Rectal smooth muscle tissue (tissue), 1 donor: Measurements from ENCODE around the gene CCN2.
"Not testable (repeated sequence)": the region's sequence is repeated elsewhere in the genome, so short reads cannot be mapped to it uniquely, and the experiment has no call there.

Experiments used
- H3K27ac ChIP-seq: one replicate; pipeline ENCODE4 v1.7.0; 2013; ENCODE audit warnings: low read depth, low read length, inconsistent platforms
- H3K27me3 ChIP-seq: one replicate; pipeline ENCODE4 v1.7.0; 2013; ENCODE audit warnings: low read length; ENCODE audit not compliant: control insufficient read depth, insufficient read depth
- H3K36me3 ChIP-seq: one replicate; pipeline ENCODE4 v1.7.0; 2013; ENCODE audit warnings: low read length; ENCODE audit not compliant: control insufficient read depth, insufficient read depth
- H3K4me1 ChIP-seq: one replicate; pipeline ENCODE4 v1.7.0; 2013; ENCODE audit warnings: low read length; ENCODE audit not compliant: control insufficient read depth, insufficient read depth
- H3K4me3 ChIP-seq: one replicate; pipeline ENCODE4 v1.7.0; 2013; ENCODE audit warnings: low read length
- H3K9ac ChIP-seq: one replicate; pipeline ENCODE4 v1.7.0; 2013; ENCODE audit warnings: low read length

Gene CCN2

DNA sequence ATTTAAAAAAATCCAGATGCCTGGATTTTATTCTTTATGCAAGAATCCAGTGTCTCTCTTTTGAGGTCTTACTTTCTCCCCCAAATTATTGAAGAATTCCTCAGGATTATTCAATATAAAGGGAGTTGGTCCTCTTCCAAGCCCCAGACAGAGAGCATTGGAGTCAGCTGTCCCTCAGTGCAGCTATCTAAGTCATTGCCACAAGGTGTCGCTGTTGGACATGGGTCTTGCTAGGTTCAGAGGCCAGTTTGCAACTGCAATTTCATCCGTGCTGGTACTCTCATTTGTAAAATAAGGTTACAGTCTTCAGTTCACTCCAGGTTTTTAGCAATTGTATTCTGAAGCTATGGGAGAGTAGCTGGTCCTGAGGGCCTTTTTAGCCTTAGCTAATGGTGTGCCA is 27.8 kb downstream of the CCN2 start:
- Histone ChIP-seq H3K27ac (no peak overlapping the region), H3K4me3 (no peak overlapping the region), H3K27me3 (no peaks in the 10 kb centered on the region), H3K9ac (no peak overlapping the region), H3K36me3 (no peaks in the 10 kb centered on the region), H3K4me1 (no peaks in the 10 kb centered on the region)

DNA sequence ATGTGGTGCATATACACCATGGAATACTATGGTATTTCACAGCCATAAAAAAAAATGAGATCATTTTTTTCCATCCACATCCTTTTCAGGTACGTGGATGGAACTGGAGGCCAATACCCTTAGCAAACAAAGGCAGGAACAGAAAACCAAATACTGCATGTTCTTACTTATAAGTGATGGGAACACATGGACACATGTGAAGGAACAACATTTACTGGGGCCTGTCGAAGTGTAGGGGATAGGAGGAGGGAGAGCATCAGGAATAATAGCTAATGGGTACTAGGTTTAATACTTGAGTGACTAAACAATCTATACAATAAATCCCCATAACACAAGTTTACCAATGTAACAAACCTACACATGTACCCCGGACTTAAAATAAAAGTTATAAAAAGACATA is 30.5 kb downstream of the CCN2 start:
- no peaks in the 10 kb centered on the region for H3K36me3 ChIP-seq

DNA sequence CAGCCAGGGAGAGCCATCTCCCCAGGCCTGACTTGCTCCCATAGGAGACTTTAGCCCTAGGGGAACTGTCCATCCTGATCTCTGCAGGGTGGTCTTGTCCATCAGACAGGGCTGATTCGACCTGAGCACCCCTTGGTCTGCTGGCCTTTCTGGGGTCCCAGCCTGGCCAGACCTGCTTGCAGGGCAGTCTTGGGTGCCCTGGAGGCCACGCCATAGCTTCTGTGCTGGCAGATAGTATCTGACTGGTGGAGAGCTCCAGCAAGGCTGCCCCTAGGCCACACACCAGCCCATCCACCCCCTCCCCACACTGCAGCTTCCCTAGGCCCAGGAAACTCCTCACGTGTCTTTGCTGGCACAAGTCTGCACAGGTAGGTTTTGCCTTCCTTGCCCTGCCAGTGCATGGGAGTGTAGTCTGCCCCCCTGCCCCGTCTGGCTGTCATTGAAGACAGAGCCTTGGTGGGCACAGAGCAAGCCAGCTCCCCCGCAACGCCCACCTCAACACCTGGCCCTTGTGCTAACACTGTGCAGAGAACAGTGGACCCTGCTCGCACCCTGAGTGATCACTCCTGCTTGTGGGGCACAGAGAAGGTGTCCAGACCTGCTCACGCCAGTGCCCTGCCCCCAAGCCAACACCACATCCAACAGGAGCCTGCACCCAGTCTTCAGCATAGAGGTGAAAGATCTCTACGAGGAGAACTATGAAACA is 32.4 kb downstream of the CCN2 start:
- Histone ChIP-seq H3K9ac (no peak overlapping the region), H3K36me3 (no peaks in the 10 kb centered on the region), H3K27me3 (no peaks in the 10 kb centered on the region), H3K4me1 (no peaks in the 10 kb centered on the region), H3K4me3 (no peak overlapping the region), H3K27ac (no peak overlapping the region)

More for the DNA sequence above, 30.5 kb downstream of the CCN2 start:
- Histone ChIP-seq H3K27ac (no peak overlapping the region), H3K9ac (no peak overlapping the region), H3K4me3 (no peak overlapping the region), H3K27me3 (no peaks in the 10 kb centered on the region), H3K4me1 (no peaks in the 10 kb centered on the region)

DNA sequence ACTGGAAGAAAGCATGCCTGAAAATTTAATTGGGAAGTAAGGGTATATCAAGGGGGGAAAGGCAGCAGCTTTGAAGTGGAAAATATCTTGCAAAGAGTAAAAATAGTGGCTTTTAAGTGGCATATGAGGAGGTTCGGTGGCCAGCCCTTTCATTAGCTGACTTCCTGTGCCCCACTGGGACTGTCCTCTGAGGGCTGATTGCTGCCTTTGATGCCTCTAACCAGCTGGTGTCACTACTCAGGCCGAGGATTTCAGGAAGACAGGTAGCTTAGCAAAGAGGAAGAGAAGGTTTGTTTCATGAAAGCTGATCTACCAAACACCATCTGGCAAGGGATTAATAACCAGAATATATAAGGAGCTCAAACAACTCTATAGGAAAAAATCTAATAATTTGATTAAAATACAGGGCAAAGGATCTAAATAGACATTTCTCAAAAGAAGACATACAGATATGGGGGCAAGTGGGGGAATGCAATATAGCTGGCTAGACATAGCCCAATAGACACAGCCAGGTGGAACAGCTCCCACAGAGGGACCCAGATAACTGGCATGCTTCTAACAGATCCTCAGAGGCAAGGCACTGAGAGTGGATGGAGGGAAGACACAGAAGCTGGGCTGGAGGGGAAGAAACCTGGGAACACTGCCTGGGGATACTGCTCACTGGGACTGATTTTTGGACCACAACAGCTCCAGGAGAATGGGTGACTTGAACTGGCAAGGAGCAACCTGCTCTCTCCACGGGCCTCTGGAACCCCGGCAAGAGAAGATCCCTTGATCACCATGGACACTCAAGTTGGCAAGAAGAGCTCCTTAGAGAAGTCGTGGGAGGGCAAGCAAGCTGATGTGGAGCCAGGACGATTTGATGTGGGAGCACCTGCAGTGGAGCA is 33.2 kb downstream of the CCN2 start:
- Histone ChIP-seq H3K27me3 (no peaks in the 10 kb centered on the region), H3K9ac (no peak overlapping the region), H3K4me3 (no peak overlapping the region), H3K4me1 (no peaks in the 10 kb centered on the region), H3K27ac (no peak overlapping the region), H3K36me3 (no peaks in the 10 kb centered on the region)

DNA sequence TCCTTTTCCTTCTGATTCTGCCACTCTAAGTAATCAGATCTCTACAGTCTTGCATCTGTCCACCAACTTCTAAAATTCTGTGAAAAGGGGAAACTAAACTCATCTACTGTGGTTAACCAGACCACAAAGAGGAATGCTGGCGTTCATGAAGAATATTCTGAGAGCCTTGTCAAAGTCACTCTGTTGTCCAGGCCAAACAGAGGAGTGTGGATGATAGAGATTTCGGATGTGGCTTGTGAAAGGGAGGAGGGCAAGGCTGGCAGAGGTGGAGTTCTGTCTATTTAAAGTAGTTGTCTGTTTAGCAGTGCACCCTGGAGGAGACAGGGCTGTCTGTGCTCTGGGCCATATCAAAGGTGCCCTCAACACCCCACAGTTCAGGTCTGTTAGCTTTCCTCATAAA is 33.9 kb downstream of the CCN2 start:
- Histone ChIP-seq H3K9ac (no peak overlapping the region), H3K36me3 (no peaks in the 10 kb centered on the region), H3K4me3 (no peak overlapping the region), H3K27me3 (no peaks in the 10 kb centered on the region), H3K4me1 (no peaks in the 10 kb centered on the region), H3K27ac (no peak overlapping the region)

DNA sequence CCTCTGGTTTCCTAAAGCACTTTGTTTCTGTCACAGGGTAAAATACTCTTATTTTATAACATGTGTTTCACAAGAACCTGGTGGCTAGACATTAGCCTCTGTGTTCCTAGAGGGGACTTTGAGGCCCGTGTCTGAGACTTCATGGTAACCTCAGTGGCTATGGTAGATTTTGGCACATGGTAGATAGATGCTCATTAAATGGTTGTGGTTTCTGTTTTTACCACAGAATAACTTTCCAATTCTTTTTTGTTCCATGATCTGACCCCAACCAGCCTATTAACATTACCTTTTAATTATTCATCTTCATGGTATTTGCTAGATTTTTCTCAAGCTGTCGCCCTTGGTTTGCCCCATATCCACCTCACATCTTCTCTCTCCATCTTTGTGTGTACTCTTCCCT is 34.3 kb downstream of the CCN2 start:
- H3K9ac ChIP-seq, result no peak overlapping the region
- H3K4me3 ChIP-seq, result no peak overlapping the region
- H3K36me3 ChIP-seq, result no peaks in the 10 kb centered on the region
- H3K4me1 ChIP-seq, result no peaks in the 10 kb centered on the region
- H3K27ac ChIP-seq, result no peak overlapping the region
- H3K27me3 ChIP-seq, result no peaks in the 10 kb centered on the region

DNA sequence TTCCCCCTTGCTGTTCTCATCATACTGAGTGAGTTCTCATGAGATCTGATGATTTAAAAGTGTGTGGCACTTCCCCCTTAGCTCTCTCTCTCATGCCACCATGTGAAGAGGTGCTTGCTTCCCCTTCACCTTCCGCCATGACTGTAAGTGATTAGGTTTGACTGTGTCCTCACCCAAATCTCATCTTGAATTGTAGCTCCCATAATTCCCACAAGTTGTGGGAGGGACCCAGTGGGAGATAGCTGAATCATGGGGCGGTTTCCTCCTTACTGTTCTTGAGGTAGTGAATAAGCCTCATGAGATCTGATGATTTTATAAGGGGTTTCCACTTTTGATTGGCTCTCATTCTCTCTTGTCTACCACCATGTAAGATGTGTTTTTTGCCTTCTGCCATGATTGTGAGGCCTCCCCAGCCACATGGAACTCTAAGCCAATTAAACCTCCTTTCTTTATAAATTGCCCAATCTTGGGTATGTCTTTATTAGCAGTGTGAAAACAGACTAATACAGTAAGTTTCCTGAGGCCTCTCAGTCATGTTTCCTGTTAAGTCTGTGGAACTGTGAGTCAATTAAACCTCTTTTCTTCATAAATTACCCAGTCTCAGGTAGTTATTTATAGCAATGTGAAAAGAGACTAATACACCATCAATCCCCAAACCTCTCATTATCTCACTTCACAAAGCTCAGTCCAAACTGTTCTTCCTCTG is 34.9 kb downstream of the CCN2 start:
- H3K36me3 ChIP-seq, H3K9ac ChIP-seq, H3K27ac ChIP-seq, H3K27me3 ChIP-seq, H3K4me1 ChIP-seq, H3K4me3 ChIP-seq: not testable (repeated sequence)

DNA sequence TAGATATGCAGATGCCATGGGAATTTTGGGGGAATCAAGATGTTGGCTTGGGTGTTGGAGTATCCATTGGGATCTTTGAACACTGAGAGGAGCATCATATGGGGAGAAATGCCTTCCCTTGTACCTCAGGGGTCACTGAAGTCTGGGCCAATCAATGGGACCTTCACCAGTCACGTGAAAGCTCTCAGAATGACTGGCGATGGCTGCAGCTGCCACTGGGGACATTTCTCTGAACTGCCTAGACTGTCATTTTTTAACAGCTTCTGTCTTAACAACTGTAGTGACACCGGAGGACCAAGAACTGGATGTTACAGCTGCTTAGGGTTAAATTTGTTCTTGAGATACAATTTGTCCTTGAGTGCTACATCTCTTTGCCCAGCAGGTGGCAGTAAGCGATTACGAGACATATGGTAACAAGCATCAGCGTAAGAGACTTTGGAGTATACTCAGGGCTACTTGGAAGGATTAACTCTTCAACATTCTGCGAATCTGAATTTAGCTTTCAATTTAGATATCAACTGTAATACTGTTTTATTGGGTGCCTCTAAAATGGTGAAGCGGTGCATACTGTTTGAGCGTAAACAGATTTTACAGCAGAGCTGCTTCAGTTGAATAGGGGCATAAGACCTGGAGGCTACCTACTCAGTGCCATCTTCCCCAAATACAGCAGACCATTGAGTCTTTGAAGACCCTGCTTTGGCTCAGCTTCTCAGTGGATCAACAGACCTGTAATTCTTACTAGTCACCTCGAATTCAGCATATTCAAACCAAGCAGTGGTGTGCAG is 36.0 kb downstream of the CCN2 start:
- Histone ChIP-seq H3K27ac (no peak overlapping the region), H3K36me3 (no peaks in the 10 kb centered on the region), H3K4me1 (no peaks in the 10 kb centered on the region), H3K4me3 (no peak overlapping the region), H3K27me3 (no peaks in the 10 kb centered on the region), H3K9ac (no peak overlapping the region)

DNA sequence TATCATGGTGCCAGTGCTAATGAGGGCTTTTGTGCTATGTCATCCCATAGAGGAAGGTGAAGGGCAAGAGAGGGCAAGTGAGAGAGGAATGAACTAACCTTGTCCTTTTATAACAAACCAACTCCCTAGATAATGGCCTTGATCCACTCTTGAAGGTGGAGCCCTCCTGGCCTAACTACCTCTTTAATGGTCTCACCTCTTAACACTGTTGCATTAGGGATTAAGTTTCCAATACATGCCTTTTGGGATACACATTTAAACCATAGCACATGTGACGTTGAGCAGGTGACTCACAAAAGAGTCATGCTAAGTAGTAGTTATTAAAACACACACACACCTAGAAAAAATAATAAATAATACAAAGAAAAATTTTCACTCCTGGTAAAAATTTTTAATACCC is 36.9 kb downstream of the CCN2 start:
- H3K27me3 ChIP-seq, result no peaks in the 10 kb centered on the region
- no peaks in the 10 kb centered on the region for H3K4me1 ChIP-seq
- no peak overlapping the region for H3K9ac ChIP-seq
- no peak overlapping the region for H3K4me3 ChIP-seq
- no peak overlapping the region for H3K27ac ChIP-seq
- H3K36me3 ChIP-seq, result no peaks in the 10 kb centered on the region

DNA sequence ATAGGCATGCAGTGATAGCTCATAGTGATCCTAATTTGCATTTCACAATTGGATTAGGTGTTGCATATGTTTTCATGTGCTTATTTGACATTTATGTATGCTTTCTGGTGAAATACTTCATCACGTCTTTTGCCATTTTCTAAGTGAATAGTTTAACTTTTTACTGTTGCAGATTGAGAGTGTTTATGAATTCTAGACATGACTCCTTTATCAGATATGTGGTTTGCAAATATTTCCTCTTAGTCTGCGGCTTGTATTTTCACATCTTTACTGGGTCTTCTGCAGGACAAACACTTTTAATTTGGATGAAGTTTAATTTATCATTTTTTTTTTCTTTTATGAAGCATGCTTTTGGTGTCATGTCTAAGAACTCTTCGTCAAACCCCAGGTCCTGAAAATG is 39.2 kb downstream of the CCN2 start:
- Histone ChIP-seq H3K4me3 (no peak overlapping the region), H3K9ac (no peak overlapping the region), H3K4me1 (no peaks in the 10 kb centered on the region), H3K27me3 (no peaks in the 10 kb centered on the region), H3K36me3 (no peaks in the 10 kb centered on the region), H3K27ac (no peak overlapping the region)

DNA sequence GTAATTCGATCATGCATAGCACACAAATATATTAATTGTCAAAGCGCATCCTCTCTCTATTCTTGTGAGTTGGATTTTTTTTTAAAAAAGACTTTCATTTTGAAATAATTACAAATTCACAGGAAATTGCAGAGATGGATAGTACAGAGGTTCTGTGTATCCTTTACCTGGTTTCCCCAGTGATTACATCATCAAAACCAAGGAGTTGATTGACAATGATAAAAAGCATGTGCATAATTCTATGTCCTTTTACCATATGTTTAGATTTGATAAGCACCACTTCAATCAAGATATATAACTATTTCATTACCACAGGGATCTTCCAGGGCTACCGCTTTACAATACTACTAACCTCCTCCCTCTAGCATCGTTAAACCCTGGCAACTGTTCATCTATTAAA is 40.2 kb downstream of the CCN2 start:
- Histone ChIP-seq H3K9ac (no peak overlapping the region), H3K36me3 (no peaks in the 10 kb centered on the region), H3K27ac (no peak overlapping the region), H3K27me3 (no peaks in the 10 kb centered on the region), H3K4me3 (no peak overlapping the region), H3K4me1 (no peaks in the 10 kb centered on the region)

DNA sequence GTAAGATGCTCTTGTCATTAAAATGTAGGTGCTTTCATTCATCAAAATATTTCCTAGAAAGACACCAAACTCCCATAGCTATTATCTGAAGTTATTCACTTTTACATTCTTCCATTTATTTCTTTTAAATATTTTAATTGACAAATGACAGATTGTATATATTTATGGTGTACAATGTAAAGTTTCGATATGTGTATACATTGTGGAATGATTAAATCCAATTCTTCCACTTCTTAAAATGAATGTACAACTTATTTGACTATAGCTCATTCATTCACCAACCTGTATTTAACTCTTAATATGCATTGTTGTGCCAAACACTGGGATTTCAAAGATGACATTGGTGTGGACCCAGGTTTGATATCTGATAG is 41.0 kb downstream of the CCN2 start:
- Histone ChIP-seq H3K27ac (no peak overlapping the region), H3K4me1 (no peaks in the 10 kb centered on the region), H3K9ac (no peak overlapping the region), H3K27me3 (no peaks in the 10 kb centered on the region), H3K36me3 (no peaks in the 10 kb centered on the region), H3K4me3 (no peak overlapping the region)
